ENCODE measurements around the gene PLA2G4E.

PLA2G4E gene

DNA sequence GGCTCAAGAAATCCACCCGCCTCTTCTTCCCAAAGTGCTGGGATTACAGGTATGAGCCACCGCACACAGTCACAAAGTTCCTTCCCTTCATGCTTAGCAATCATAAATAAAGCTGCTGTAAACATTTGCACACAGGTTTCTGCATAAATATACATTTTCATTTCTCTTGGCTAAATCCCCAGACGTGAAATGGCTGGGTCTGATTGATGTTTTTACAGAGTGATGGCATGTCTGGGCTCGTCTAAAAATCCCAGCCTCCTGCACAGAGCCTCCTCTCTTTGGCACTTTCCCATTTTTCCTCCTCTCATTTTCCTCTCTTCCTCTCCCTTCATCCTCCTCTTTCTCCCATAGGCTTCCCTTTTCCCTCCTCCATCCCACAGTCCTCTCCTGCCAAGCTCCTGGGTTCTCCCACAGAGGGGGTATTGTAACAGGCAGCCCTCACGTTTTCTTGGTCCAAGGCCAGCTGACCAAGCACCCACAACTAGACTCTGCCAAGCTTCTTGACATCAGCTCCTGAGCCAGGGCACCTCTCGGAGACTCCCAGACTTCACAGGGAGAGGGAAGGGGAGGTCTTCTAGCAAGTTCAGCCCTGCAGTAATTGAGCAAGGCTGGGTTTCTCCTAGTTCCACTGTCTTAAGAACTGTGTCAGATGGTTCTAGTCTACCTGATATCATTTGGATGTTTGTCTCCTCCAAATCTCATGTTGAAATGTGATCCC, 10.5 kb upstream of the PLA2G4E start:
- H3K4me3 ChIP-seq (ENCODE audit: low read depth, low read length), result no peak overlapping the region

DNA sequence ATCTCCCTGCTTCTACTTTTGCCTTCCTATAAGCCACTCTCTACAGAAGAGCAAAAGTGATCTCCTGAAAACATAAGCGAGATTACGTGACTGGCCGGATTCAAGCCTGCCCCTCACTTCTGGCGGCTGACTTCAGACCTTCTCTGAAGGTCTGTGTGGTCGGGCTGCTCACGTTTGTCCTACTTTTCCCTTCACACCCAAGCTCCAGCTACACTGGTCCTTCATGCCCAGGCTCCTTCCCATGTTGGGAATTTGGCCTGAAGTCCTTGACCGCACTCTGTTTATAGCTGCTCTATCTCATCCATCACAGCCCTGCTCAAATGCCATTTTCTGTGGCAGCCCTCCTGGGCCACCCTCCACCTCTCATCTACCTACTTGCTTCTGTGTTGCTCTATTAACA, 6.7 kb upstream of the PLA2G4E start:
- no peak overlapping the region for H3K4me3 ChIP-seq (ENCODE audit: low read depth, low read length)

DNA sequence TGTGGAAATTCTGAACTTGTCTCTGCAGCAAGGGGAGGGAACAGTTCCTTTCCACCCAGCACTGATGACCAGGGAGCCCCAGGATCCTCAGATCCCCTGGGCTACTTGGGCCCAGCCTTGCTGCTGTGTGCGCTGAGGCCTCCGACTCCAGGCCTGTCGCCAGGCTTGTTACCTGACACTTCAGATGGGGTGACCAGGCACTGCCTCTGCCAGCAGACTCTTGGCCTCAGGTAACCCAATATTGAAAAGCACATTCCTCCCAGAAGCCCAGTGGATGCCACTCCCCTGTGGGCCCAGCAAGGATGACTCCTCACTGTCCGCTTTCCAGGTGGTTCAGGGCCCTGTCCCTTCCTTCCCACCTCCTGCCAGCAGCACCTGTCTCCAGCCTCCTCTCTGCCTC, 3.5 kb upstream of the PLA2G4E start:
- H3K4me3 ChIP-seq (ENCODE audit: low read depth, low read length), result no peak overlapping the region

DNA sequence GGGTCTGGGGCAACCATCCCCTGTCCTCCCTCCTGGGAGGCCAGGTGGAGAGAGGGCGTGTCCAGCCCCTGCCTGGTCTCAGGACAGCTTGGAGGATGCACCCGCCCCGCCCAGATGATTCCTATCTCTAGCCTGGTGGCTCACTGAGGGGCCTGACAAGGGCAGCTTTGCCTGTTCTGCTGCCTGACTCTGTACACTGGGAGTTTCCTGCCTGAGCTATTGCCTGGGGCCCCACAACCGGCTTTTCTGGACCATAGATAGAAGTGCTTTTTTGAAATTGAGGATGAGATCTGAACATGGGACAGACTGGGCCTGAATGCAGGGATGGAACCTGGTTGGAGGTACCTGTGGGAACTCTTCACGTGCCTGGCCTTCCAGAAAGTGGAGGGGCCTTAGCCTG, 751 bp upstream of the PLA2G4E start:
- no peak overlapping the region for H3K4me3 ChIP-seq (ENCODE audit: low read depth, low read length)

DNA sequence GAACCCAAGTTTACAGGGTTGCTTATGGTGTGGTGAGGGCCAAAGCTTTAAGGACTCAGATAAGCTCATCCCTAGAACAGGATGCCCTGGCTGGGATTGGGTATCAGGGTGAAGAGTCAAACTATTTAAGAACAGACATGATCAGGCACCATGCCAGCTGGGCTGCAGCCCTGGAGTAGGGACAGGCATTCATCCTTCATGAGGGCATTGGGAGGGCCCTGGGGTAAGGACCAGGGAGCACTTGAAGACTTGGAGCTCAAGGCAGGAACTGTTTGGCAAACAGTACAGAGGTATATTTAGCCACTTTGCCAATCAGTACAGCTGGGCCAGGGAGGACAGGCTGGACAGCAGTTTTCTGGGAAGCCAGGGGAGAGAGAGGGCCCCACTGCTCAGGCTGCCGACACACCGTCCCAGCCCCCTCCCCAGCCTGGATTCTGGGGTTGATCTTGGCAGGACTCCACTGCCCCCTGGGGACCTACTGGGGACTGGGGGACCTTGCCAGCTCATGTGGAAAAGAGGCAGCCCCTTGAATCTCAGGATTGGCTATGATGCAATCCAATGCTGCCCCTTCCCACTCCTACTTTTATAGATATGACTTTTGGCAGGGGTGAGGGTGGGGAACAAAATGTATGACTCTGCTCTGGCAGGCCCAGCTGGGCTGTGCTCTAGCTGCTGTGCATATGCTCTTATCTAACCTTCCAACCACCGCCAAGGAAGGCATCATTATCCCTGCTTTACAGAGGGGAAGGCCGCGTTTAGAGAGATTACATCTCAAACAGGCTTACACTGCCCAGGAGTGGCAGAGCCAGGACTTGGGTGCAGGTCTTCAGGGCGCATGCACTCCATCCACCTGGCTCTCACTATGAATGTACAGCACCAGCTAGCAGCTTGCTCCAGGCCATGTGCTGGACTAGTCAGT, 2.3 kb downstream of the PLA2G4E start:
- H3K4me3 ChIP-seq (ENCODE audit: low read depth, low read length), result no peak overlapping the region

DNA sequence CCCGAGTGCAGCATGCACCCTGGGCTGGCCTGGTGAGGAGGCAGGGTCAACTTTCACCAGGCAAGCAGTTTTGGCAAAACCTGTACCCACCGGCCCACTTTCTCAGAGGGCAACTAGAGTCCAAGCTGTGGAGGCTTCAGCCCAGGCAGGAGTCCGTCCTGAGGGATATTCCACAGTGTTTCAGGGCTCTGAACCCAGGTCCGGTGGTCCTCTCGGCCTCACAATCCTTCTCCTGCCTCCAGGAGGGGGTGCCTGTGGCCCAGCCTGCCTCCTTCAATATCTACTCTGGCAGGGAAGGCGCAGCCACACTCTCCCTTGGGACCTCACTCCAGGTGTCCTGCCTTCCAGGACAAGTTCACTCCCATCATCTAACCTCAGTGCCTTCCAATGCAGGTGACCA, 3.9 kb downstream of the PLA2G4E start:
- H3K4me3 ChIP-seq (ENCODE audit: low read depth, low read length), result no peak overlapping the region

DNA sequence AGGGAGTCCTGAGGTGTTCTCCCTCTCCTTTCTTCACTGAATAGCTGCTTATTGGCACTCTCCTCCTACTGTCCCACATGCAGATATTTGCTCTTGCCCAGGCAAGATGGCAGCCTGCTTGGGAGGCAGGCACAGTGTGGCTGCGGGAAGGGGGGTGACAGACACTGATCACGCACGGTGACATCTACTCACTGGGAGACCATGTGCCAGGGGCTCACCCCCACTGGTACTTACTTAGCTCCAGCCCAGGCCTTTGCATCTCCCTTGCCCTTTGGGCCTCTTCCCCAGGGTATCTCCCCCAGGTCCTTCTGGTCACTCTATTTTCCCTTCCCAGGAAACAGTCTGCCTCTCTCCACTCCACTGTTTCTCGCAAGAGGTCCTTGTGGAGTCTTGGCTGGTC, 6.4 kb downstream of the PLA2G4E start:
- H3K4me3 ChIP-seq (ENCODE audit: low read depth, low read length), result no peak overlapping the region

DNA sequence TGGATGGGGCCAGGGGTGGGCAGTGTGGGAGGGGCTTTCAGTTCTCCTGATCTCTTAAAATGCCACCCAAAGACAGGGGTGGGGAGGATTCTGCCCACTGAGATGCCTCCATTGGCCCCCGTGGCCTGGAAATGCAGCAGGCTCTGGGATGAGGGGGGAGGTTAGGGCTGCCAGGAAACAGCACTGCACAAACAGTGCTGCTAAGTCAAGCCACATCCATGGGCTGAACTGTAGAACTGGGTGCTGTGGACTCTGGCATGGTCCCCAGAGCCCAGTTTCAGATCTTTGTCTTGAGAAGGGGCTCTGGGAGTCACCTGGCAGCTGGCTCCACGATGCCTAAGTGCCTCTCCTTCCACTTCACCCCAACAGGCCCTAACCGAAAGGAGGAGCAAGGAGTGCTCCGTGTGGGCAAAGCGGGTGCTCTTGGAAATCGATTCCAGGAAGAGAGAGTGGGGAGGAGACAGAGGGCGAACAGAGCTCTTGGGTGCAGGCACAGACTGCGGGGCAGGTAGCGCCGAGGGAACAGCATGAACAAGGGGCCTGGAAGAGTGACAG, 7.8 kb downstream of the PLA2G4E start:
- H3K4me3 ChIP-seq (ENCODE audit: low read depth, low read length), result no peak overlapping the region

GRCh38 chr15:42012241-42012640, 8.6 kb downstream of the PLA2G4E start:
- H3K4me3 ChIP-seq (ENCODE audit: low read depth, low read length), result no peak overlapping the region

- H3K4me3 ChIP-seq (ENCODE audit: low read depth, low read length), result no peak overlapping the region
Measured at GRCh38 chr15:42011074-42011473, 9.8 kb downstream of the PLA2G4E start.

DNA sequence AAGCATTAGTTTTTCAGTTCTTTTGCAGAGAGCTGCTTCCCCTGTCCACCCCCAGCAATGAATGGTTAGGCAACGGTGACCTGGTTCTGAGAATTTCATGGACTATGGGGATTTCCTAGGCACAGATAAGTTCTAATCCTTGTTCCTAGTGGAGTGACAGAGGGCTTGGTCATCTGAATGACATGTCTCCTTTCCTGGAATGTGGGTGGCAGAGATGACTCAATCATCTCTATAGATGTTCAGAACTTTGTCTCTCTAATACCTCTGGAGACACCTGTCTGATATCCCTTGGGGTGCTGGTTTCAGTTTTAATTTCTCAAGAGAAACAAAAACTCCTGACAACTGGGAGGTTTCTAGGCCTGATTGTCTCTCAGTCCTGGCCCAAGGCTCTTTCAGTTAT, 10.4 kb downstream of the PLA2G4E start:
- no peak overlapping the region for H3K4me3 ChIP-seq (ENCODE audit: low read depth, low read length)

DNA sequence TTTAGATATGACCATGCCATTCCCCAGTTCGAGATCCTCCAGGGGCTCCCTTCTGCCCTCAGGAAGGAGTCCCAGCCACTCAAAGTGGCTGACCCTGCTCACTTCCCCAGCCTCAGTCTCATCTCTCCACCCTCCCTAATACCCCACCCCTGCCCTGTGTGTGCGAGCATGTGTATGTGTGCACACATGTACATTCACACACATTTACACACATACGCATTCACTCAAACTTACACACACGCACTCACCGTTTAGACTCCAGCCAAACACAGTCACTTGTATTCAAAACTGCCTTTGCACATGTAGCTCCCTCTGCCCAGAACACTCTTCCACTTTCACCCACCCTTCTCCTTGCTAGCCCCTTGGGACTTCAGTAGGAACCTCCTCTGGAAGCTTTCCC, 11.4 kb downstream of the PLA2G4E start:
- no peak overlapping the region for H3K4me3 ChIP-seq (ENCODE audit: low read depth, low read length)

DNA sequence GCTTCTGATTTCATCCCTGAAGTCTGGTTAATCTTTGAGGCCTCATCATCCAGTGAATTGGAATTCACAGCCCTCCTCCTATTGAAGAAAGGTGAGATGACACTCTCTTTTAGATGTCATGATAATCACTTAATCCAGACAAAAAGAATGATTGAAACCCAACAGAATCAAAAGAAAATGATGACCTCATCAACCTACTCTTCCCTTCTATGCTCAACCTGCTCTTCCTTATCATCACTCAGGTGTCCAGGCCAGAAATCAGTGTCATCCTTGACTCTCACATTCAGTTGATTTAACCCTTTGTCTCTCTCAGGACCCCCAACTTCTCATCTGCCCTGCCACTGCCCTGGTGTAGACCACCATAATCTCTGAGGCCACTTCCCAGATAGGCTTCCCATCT, 11.8 kb downstream of the PLA2G4E start:
- H3K4me3 ChIP-seq (ENCODE audit: low read depth, low read length), result no peak overlapping the region

DNA sequence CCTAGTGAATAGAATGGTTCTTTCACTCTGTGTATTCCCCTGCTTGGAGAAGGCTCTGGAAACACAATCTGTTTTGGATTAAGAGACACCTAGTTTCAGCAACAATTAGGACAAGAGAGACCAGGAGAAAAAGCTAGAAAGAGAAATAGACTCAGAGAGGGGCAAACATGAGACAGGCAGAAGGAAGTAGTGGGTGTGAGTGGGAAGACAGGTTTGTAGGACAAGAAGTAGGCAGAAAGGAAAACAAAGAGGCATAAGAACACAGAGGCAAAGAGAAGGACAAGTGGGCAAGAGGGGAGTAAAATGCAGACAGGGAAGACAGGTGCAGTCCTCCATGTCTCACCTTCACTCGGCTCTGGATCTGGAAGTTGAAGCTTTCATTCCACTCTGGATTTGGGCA, 13.5 kb downstream of the PLA2G4E start:
- no peak overlapping the region for H3K4me3 ChIP-seq (ENCODE audit: low read depth, low read length)

- H3K4me3 ChIP-seq (ENCODE audit: low read depth, low read length), result no peak overlapping the region
Measured at GRCh38 chr15:42002333-42002732, 18.5 kb downstream of the PLA2G4E start.

GRCh38 chr15:42001236-42001635, 19.6 kb downstream of the PLA2G4E start:
- no peak overlapping the region for H3K4me3 ChIP-seq (ENCODE audit: low read depth, low read length)

GRCh38 chr15:41999290-42000285, 21.3 kb downstream of the PLA2G4E start:
- no peak overlapping the region for H3K4me3 ChIP-seq (ENCODE audit: low read depth, low read length)

DNA sequence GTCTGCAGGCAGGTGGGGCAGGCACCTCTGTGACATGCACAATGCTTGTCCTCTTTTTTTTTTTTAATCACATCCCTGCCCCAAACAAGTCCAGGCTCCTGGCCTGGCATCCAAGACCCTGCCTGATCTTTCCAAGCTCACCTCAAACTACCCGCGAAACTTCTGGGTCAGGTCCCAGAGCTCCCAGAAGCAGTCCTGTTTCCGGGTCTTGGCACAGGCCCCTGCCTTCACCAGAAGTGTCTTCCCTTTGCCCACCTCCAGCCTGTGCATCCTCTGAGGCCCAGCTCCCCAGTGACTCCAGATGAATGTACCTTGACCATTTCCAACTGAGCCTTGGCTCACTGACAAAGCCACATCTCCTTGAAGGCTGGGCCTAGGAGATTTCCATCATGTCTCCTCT, 23.0 kb downstream of the PLA2G4E start:
- H3K4me3 ChIP-seq (ENCODE audit: low read depth, low read length), result no peak overlapping the region

- no peak overlapping the region for H3K4me3 ChIP-seq (ENCODE audit: low read depth, low read length)
Measured at GRCh38 chr15:41996921-41997592, 23.8 kb downstream of the PLA2G4E start.

GRCh38 chr15:41996376-41996775, 24.5 kb downstream of the PLA2G4E start:
- no peak overlapping the region for H3K4me3 ChIP-seq (ENCODE audit: low read depth, low read length)
